ENCODE results near the gene DIRAS1.
"Not testable (repeated sequence)": the region's sequence is repeated elsewhere in the genome, so short reads cannot be mapped to it uniquely, and the experiment has no call there.

Gene DIRAS1

DNA sequence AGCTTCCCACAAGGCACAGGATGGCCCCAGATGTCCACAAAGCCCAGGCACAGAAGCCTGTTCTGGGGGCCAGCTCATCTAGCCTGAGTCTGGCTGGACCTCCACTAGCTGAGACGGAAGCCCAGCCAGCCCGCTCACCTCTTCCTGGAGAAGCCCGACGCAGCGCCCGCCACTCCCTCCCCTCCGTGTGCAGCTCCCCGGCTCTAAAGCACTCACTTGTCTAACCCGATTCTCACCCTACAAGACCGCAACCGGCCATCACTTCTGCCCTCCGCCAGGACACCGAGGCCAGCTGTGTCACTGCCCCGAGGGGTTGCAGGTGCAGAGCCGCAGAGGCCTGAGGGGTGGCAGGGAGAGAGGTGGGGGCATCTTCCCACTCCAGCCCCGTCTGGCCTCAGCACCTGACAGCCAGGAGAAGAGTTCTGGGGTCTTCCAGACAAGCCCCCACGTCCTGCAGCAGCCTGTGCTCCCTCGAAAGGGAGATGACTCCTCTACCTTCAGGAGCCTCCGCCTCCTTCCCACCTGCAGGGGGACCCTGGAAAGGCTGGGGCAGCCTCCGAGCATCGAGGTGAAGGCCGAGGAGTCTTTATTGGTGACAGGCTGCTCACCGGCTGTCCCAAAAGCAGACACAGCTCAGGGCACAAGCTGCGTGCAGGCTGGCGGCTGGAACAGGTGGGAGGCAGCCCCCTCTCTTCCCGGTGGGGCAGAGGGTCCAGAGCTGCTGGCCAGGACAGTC, 5.9 kb upstream of the DIRAS1 start:
- DNase-seq (ENCODE audit: low read depth), result no peak

DNA sequence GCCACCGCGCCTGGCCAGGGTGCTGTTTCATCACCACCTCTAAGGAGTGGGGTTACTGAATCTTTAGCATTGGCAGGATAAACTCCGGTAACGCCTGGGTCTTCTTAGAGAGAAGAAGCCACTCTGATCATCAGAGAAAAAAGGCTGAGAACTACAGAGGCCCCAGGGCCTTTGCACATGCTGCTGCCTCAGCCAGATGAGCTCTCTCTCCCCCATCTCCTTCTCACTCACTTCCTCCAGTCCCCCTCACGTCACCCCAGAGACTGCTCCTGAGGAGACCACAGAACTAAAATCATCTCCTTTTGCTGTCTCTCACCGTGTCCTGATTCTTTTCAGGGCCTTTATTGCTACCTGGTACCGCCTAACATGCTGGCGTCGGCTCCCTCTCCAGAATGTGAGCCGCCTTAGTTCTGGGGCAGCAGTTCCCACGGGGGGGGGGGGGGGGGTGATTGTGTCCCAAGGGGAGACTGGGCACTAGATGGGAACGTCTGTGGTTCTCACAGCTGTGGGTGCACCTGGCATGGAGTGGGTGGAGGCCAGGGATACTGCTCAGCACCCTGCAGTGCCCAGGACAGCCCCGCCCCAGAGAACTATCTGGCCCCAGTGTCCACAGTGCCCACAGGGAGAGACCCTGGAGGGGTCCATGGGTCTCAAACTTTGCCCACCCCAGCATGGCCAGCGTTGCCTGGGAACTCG, 5.1 kb upstream of the DIRAS1 start:
- no peak for DNase-seq (ENCODE audit: low read depth)

DNA sequence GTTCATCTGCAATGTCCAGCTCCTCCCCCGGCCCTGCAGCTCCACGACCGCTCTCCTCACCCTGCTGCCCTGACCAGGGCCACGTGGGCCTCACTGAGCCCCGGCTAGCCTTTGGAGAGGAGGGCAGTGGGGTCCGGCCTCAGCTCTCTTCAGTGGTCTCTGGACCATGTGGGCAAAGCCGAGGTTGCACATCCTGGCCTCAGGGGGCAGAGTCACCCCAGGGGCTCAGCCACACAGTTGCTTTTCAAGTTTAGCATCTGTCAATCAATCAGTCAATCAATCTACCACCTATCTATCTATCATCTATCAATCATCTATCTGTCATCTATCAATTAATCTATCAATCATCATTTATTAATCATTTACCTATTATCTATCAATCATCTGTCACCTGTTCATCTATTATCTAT, 3.0 kb upstream of the DIRAS1 start:
- no peak for DNase-seq (ENCODE audit: low read depth)

DNA sequence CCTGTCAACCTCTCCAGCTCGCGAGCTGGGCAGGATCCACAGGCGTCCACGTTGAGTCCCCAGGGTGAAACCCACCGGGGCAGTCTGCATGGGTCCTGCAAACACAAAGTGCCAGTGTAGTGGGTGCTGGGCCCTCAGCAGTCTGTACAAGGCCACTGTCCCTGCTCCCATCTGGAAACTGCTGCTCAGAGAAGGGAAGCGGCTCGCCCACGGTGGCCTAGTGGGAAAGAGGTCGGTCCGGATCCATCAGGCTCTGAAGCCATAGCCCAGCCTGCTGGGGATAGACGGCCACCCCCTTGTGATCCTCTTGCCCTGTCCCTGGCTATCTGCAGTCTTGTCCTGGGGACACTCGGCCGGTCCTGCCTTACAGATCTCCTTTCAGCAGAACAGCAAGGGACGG, 2.6 kb upstream of the DIRAS1 start:
- no peak for DNase-seq (ENCODE audit: low read depth)

DNA sequence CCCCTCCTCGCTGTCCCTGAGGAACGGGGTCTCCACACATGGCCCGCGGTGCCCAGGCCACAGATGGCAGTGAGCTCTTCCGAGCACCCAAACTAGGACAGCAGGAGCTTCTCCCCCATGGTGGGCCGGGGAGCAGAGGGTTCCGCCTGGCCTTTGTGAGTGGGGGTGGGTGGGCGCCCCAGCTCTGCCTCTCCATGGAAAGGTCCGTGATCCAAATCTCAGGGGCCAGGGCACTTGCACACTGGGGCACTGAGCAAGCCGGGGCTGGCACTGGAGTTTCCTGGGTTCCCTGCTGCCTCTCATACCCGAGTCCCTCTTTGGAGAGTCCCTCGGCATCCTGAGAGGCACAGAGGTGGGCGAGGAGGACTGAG, 2.2 kb upstream of the DIRAS1 start:
- DNase-seq (ENCODE audit: low read depth), result no peak

DNA sequence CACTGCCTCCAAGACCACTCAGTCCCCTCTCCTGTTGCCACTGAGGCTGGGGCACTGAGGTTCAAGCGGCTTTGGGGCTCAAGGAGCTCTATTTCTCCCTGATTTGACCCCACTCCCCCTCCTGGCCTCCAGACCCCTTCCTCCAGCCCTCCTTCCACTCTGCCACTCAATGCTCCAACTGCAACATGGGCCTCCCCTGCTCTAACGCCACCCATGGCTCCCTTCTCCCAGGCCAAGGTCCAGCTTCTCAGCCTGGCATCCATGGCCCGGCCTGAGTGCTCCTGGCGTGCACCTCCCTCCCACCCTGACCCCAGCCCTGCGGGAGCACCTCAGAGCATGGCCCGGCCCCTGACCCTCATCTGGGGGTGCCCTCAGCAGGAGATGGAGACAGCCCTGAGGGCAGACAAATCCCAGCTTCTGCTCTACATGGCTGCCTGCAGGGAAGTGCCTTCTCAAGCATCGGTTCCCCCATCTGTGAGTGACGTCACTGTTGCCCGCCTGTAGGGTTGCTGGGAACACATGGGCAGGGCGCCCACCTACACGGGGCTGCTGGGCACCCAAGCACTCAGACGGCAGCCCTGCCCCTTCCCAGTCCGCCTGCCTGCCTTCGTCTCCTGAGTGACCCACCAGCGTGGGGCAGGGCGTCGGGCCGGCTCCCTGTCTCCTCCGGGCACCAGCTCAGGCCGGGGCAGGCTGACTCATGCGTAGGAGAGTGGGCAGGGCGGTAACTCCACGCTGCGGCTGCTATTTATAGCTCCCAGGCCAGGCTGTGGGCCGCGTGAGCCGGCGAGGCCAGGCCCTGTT, 1.6 kb upstream of the DIRAS1 start:
- no peak for DNase-seq (ENCODE audit: low read depth)

DNA sequence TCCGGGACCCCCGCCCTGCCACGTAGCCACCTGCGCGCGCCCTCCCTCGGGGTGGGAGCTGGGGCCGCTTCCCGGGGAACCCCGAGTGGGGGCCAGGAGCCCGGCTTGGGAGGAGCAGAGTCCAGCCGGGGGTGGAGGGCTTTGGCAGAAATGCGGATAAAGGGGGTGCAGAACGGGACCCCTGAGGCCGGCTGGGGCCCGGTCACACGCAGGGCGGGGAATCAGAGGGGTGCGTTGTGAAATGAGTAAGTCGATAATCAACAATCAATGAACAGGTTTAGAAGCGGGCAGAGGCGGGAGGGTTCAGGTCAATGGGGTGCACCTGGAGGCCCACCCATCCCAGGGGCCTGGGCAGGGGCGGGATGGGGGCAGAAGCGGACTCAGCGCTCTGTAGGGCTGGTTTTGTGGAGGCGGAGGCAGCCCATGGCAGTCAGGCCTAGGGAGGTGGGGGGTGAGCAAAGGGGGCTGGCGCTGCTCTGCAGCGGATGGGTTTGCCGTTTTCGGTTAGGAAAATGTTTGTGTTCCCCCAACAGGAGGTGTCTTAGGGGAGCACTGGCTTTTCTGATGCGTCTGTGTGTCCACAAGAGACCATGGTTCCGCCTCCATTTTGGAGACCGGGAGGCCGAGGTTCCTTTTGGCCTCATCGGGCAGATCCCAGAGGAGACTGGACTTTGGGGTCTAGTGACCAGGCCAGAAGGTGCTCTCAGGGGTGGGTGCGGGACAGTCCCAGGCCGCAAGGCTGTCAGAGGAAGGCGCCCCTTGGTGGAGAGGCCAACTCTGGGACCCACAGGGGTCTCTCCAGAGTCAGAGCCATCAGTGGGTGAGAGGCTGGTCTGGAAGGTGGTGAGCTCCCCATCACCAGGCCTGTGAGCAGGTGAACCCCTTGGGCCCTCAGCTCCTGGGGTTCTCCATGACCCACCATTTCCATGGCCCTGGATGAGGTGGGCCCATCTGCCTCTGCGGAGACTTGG, 683 bp upstream of the DIRAS1 start:
- DNase-seq (ENCODE audit: low read depth), result no peak

DNA sequence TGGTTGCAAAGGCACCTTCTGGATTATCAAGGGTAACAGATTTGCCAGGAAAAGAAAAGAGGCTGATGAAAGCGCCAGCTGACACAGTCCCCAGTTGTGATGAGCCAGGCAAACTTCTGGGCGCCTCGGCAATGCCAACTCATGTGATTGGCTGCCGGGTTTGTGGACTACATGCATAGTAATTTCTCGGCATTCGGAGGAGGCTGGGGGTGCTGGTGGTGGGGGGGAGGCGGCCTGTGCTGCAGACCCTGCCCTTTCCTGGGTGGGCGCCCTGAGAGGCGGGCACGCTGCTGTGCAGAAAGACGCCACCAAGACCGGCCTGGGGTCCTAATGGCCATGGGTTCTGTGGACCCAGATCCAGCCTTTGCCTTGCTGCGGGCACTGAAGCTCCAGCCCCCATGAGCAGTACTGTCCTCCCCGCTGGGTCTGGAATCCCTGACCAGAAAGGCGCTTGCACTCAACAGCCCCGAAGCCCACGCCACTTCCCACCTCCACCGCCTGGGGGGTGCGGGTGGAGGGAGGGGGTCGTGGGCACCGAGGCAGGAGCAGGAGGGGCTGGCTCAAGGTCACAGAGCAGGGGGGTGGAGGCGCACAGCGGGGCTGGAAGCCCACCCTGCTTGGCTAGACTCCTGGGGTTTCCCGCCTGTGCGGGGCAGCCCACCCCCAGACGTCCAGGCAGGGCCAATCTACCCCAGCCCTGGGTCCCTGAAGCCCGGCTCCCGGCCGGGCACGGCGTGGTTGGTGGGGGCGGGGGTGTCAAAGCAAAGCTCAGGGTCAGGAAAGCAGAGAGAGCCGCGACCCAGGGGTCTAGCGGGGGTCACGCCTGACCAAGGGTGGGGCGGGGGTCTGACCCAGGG, 1.0 kb downstream of the DIRAS1 start:
- no peak for DNase-seq (ENCODE audit: low read depth)

DNA sequence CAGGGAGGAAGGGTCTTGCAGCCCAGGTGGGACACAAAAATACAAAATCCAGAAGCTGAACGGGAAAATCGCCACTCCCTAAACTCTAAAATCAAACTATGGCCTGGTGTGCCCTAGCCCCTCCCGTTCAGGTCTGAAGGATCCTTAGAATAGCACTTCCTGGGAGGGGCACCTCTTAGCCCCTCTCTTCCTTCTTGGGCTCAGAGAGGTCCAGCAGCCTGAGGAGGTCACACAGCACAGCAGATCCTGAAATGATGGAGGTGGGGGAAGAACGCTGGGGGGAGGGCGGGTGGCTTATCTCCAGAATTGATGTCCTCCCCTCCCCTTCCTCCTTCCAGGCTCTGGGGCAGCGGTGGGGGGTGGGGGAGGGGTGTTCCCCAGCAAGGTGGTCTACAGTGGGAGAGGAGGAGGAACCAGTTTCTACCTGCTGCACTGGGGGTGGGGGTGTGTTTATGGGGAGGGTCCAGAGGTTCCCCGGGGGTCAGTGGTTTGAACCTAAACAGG, 1.9 kb downstream of the DIRAS1 start:
- no peak for DNase-seq (ENCODE audit: low read depth)

DNA sequence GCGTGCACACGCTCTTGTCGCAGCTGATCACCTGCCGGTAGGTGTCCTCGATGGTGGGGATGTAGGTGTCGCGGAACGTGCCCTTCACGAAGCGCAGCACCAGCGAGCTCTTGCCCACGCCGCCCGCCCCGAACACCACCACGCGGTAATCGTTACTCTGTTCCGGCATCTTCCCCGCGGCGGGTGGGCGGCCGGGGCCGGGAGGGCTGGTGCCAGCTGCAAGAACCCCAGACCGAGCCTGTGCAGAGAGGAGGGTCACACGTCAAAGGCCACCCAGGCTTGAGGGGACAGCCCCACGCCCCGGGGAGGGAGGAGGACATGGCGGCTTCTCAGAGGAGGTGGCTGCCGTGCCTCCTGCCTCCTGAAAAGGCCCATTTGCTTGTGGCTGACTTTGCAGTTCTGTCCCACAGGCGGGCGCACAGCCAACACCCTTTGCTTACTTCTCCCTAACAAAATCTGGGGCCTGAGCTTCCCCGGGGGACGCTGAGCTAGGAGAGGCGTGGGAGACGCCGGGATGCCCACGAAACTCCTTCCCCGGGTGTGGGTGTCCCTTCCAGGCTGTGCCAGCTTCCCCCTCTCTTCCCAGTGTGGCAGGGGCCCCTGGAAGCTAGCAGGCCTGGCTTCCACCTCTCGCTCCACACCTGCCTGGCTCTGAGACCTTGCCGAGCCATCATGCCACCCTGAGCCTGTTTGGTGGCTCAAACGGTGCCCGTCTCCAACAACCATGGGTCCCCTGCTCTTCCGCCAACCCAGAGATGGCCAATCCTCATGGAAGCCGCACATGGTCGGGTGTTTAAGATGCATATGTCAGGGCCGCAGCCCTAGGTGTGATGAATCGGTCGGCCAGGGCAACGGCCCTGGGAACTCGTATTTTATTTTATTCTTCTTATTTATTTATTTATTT, 3.3 kb downstream of the DIRAS1 start:
- no peak for DNase-seq (ENCODE audit: low read depth)

DNA sequence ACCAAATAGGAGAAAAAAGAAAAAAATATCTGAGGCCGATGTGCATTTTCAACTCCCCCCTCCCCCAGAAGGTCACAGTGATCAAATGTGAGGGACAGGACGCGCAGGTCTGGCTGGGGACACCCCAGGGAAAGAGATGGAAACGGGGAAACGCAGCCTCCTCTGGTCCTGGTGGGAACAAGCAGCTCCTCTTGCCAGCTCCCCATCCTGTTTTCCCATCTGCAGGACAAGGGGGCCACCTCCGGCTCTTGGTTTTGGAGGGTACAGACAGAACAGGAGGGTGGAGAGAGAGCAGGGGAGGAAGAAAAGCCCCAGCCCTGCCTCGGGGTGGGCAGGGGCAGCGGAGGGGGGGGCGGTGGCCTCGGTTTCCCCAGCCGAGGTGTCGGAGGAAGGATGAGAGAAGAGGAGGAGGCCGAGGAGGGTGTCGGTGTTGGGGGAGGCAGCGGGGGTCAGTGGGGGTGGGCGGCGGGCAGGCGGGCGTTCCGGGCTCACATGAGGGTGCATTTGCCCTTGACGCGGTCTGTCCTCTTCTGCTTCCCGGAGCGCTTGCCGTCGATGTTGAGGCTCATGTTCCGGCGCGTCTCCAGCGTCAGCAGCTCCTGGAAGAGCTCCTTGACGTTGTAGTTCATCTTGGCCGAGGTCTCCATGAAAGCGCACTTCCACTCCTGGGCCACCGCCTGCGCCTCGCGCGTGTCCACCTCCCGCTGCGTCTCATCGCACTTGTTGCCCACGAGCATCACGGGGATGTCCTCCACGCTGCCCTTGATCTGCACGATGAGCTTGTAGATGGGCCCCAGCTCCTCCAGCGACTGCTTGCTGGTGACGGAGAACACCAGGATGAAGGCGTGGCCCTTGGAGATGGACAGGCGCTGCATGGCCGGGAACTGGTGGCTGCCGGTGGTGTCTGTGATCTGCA, 4.2 kb downstream of the DIRAS1 start:
- DNase-seq (ENCODE audit: low read depth), result no peak

DNA sequence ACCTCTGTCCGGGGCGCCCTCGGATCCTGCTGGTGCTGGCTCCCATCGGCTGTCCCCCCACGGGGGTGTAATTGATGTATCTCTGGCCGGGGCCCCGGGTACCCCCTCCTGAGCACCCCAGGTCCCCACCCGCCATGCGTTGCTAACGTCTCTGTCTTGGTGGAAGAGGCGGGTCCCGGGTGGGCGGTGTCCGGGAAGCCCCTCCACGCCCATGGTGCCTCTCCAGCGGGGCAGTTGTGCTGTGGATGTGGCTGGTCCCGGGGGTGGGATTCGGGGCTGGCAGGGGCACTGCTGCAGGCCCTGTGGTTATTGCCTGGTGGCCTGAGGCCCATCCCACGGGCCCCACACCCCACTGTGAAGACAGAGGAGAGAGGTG, 4.9 kb downstream of the DIRAS1 start:
- DNase-seq (ENCODE audit: low read depth), result no peak

DNA sequence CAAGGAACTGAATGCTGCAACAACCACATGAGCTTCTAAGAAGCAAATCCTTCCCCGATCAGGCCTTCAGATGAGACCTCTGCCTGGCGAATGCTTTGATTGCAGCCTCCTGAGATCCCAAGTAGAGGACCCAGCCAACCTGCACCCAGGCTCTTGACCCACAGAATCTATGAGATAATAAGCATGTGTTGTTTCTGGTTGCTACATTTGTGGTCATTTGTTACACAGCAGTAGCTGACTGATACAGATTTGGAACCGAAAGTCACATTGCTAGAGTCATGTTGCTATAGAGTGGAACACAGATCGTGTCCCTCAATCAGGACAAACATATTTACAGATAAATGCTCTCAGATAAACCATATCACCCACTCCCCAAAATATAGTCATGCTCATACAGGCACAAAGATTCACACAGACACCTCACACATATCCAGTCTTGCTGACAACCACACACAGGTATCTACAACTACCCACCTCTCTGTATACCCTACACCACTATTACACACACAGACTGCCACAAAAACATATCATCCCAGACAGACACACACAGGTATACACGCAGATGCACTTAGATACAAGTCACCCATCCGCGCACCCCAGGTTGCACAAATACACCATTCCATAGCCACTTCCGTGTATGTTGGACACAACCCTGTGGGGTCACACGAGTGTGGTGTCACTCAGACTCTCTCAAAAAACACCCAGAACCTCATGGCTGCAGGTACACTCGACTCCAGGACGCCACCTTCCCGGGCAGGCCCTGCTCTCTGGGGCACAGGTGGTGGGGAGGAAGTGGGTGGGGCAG, 5.5 kb downstream of the DIRAS1 start:
- no peak for DNase-seq (ENCODE audit: low read depth)

DNA sequence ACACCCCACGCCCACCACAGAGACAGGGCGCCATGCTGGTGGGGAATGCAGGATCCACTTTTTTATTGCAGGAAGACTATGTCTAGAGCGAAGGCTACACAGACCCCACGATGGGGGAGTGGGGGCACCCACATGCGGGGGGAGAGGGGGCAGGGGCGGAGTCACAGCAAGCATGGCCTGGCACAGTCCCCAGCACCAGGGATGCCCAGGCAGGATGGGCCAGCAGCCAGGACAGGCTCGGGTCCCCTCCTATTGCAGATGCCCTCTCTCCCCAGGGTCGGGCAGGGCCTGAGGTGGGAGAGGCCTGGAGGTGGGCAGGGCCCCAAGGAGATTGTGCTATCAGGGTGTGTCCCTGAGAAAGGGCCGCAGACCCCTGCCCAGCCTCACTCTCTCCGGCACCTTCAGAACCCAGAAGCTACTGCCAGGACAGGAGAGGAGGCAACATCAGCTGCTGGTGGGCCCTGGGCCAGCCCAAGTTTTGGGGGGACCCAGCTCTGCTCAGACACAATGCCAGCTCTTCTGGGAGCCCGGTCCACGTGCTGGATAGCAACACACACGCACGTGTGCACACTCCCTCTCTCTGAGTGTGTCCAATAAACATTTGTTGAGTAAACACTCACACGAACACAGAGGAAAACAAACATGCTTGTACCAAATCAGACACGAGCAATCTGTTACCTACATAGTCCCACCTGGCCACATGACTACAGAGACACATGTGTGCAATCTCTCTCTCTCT, 6.5 kb downstream of the DIRAS1 start:
- no peak for DNase-seq (ENCODE audit: low read depth)

DNA sequence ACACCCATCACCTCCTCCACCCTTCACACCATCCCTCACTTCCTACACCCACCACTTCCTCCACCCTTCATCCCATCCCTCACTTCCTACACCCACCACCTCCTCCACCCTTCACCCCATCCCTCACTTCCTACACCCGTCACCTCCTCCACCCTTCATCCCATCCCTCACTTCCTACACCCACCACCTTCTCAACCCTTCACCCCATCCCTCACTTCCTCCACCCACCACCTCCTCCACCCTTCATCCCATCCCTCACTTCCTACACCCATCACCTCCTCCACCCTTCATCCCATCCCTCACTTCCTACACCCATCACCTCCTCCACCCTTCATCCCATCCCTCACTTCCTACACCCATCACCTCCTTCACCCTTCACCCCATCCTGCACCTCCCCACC, 7.1 kb downstream of the DIRAS1 start:
- DNase-seq (ENCODE audit: low read depth), result not testable (repeated sequence)

DNA sequence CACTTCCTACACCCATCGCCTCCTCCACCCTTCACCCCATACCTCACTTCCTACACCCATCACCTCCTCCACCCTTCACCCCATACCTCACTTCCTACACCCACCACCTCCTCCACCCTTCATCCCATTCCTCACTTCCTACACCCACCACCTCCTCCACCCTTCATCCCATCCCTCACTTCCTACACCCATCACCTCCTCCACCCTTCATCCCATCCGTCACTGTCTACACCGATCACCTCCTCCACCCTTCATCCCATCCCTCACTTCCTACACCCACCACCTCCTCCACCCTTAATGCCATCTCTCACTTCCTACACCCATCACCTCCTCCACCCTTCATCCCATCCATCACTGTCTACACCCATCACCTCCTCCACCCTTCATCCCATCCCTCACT, 8.0 kb downstream of the DIRAS1 start:
- DNase-seq (ENCODE audit: low read depth), result not testable (repeated sequence)

DNA sequence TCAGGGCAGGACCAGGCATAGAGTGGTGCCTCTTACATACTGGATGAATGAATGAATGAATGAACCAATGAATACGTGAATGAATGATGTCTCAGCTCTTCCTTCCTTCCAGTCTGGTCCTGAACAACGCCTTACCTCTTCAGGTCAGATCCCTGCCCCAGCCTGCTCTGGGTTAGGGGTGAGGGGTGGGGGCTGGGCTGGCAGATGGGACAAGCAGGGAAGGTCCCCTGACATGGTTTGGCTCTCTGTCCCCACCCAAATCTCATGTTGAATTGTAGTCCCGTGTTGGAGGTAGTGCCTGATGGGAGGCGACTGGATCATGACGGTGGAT, 9.3 kb downstream of the DIRAS1 start:
- DNase-seq (ENCODE audit: low read depth), result no peak

Measured in CMK (cell line).